T-helper 22 cell (primary cell): ENCODE data around the gene GPX4.
A peak's percentile ranks its signal among the peaks of the same experiment; 100 is the strongest.

ENCODE experiments used
- DNase-seq: peaks from one replicate; pipeline ENCODE4 v3.0.0-alpha.2; 2020; ENCODE audit warnings: low read depth

The GPX4 gene

DNA sequence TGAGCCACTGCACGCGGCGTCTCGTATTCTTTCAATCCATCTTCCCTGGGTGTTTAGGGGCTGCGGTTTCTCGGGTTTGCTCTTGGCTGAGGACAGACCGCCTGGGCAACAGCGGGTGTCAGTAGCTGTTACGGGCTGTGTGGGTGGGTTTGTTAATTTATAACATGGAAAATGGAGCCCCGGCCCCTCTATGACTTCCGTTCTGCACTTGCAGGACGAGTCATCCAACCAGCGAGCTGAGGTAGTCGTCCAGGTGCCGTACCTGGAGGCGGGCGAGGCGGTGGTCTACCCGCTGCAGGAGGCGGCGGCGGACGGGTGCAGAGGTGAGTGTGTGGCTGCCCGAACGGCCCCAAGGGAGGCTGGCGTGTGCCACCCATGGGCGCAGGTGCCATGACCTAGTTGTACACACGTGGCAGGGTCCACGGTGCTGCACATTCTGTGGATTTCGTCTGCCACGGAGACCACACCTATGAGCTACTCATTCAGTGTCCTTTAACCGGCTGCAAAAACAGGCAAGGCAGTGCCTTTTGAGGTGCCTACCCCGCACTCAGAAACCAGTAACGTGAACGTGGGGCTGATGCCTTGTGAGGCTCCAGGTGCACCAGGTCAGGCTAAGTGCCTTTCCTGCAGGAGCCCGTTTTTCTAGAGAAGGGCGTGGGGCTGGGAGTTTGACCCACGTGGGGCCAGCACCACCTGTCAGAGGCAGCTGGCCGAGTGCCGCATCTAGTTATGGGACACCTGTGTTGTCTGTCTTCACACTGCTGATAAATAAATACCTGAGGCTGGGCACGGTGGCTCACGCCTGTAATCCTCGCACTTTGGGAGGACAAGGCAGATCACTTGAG is 19.5 kb upstream of the GPX4 start:
- no peak for DNase-seq

- no peak for DNase-seq
Observed at GRCh38 chr19:1085053-1085658, 18.6 kb upstream of the GPX4 start.

GRCh38 chr19:1085676-1086442 is 17.9 kb upstream of the GPX4 start:
- DNase-seq = no peak

- DNase-seq = no peak
Observed at GRCh38 chr19:1086613-1087012, 17.2 kb upstream of the GPX4 start.

GRCh38 chr19:1087813-1088415 is 15.9 kb upstream of the GPX4 start:
- peak; percentile 48 for DNase-seq

GRCh38 chr19:1088416-1089010 is 15.3 kb upstream of the GPX4 start:
- DNase-seq = no peak

DNA sequence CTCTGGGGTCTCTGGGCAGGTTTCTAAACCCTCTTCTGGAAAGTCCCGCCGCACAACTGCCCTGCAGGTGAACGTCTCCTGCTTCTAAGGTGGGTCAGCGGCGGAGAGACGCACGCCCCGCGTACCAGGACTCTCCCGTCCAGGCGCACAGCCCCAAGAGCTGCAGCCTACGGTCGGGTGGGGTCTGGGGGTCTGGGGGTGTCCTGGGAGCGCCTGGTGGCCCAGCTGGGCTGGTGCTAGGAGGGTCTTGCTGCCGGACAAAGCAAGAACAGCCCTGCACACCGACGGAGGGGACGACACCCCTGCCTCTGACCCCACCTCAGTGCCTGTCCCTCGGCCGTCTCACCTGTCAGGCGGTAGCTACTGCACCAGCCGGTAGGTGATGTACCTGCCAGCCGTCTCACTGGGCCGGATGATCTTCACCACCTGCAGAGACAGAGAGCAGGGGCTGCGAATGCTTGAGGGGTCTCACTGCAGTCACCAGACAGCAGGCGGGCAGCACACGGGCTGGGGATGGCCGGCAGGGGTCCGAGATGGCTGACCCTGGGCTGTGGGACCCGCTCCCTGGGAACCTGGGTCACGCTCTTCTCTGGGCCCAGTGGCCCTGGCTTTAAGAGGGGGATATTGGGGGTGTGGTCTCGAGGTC is 14.5 kb upstream of the GPX4 start:
- DNase-seq = no peak

DNA sequence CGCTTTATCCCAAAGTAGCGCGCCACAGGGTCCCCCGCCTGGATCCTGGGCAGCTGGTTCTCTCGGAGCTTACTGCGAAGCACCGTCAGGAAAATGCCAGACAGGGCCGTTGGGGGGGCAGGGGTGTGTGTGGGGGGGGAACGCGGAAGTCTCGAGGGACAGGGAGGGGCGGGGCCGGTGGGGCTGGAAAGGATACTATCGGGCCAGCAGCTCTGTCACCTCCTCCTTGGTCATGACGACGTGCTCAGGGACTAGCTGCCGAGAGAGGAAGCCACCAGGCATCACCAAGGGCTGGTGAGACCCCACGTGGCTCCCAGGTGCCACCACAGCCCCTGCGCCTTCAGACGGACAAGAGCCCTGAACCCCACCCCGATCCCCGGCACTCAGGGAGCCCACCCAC is 13.9 kb upstream of the GPX4 start:
- DNase-seq = no peak

DNA sequence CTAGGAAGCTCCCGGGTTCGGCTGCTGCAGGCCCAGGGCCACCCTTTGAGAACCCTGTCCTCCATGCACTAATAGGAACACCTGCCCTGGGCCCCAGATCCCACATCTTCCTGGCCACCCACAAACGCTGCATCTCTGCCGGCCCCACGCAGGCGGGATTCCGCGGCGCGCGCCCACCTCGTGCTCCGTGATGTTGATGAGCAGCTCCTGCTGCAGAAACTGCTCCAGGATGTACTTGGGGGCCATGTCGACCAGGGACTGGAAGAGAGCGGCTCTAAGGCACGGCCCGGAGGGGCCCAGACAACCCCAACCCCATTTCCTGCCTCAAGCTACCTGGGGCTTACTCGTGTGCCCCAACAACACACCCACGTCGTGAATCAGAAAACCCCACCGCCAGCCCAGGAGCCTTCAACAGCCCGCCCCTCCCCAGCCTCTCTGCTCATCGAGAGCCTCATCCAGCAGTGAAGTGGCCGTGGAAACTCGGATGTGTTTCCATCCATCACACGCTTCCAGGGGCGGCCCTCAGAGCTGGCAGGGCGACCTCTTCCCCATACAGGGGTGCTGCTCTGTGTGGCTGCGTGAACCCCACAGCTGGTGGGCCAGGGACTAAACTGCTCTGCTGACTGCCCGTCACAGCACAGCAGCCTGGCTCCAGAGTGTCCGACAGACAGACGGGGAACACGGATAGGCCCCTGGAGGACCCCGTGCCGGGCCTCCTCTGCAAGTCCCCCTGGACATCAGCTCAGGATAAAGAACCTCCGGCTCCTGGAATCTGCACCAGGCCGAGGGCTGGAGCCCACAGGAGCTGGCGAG is 12.9 kb upstream of the GPX4 start:
- no peak for DNase-seq

GRCh38 chr19:1091544-1092175 is 12.1 kb upstream of the GPX4 start:
- DNase-seq = no peak

- no peak for DNase-seq
Observed at GRCh38 chr19:1093330-1093729, 10.5 kb upstream of the GPX4 start.

GRCh38 chr19:1093811-1094553 is 9.8 kb upstream of the GPX4 start:
- no peak for DNase-seq

- no peak for DNase-seq
Observed at GRCh38 chr19:1094655-1094977, 9.2 kb upstream of the GPX4 start.

GRCh38 chr19:1094978-1095701 is 8.7 kb upstream of the GPX4 start, which contains the start of gene POLR2E:
Gene POLR2E (minus strand): TSS chr19:1095375. CDS start chr19:1095315, 60 bp downstream.
- peak; percentile 97 for DNase-seq

DNA sequence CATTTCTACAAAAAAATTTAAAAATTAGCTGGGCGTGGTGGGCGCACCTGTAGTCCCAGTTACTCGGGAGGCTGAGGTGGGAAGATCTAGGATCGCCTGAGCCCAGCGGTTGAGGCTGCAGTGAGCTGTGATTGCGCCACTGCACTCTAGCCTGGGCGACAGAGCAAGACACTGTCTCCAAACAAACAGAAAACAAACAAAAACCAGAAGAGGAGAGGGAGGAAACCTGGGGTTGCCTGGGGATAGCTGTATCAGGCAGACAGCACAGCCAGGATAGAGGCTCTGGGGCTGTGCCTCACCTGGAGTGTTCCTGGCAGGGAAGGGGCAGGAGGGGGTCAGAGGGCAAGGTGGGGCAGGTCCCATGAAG is 6.0 kb upstream of the GPX4 start:
- no peak for DNase-seq

DNA sequence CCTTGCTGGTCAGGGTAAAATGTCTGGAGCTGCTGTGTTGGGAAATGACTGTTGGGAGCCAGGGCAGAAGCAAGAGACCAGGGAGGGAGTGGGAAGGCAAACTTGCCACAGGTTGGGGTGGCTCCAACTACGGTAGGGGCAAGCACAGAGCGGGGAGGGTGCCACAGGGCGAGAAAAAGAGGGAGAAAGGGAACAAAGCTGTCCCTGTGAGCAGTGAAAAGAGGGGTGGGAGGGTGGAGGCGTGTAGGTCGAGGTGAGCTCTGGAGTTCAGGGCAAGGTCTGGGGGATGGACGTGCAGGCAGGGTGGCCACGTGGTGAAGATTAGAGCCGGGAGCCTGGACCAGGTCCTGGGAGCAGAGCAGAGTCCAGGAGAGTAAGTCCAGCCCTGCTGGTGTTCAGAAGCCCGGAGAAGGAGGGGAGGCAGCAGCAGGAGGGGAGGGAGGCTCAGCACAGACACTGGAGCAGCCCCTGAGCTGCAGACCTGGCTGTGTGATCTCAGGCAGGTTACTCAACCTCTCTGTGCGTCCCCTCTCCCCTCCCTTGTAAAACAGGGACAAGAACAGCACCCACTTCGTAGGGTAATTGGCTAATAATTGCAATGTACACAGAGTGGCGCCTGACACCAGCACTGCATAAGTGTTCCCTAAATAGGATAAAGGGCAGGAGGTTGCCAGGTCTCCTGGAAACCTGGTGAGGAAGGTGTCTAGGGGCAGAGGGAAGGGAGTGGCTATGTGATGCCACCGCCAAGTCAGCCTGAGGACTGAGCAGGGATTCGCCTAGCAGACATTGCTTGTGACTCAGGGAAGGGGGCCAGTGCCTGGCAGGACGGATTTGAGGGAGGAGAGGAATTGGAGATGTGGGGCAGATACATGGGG is 5.4 kb upstream of the GPX4 start:
- no peak for DNase-seq

DNA sequence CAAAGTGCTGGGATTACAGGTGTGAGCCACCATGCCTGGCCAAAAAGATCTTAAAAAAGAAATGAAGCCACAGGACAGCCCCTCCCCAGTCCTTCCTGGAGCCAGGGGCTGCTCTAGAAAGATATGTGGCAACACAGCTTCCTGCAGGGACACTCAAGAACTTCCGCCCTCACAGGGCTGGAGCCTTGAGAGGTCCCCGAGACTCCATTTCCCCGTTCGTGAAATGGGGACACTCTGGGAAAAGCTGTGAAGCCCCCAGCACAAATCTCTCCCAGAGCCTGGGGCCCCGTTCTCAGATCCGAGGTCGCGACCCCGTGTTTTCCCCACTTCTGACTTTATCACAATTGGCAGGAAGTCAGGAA is 2.5 kb upstream of the GPX4 start:
- no peak for DNase-seq
